H9 (cell line): ENCODE results near the gene ADCY5. TPM values are rescaled to one million over a fixed set of nuclear protein-coding genes. Genes with fewer than 3 reads are reported as not detected.
A peak's percentile ranks its signal among the peaks of the same experiment; 100 is the strongest.

Experiments
- DNase-seq: peaks from one replicate; pipeline ENCODE4 v3.0.0-alpha.2; 2017
- H2AFZ ChIP-seq: one replicate; pipeline ENCODE4 v1.6.1; 2013; ENCODE audit warnings: mild to moderate bottlenecking, low read length, control low read depth, moderate library complexity
- H2AK5ac ChIP-seq: 2 replicates; pipeline ENCODE4 v1.6.1; 2013; ENCODE audit warnings: low read length, control low read depth, mixed read lengths; ENCODE audit not compliant: insufficient read length
- H2BK120ac ChIP-seq: one replicate; pipeline ENCODE4 v1.6.1; 2013; ENCODE audit warnings: low read depth, mild to moderate bottlenecking, low read length, control low read depth, inconsistent platforms; ENCODE audit not compliant: poor library complexity, severe bottlenecking
- H2BK12ac ChIP-seq: 2 replicates; pipeline ENCODE4 v1.6.1; 2013; ENCODE audit warnings: low read length, control low read depth, mixed read lengths, low read depth; ENCODE audit not compliant: insufficient read length
- H2BK15ac ChIP-seq: 2 replicates; pipeline ENCODE4 v1.6.1; 2013; ENCODE audit warnings: low read depth, low read length, control low read depth
- H2BK20ac ChIP-seq: one replicate; pipeline ENCODE4 v1.6.1; 2013; ENCODE audit warnings: low read depth, mild to moderate bottlenecking, low read length, control low read depth, inconsistent platforms; ENCODE audit not compliant: poor library complexity, severe bottlenecking
- H2BK5ac ChIP-seq: 2 replicates; pipeline ENCODE4 v1.6.1; 2013; ENCODE audit warnings: low read length, control low read depth, mixed read lengths; ENCODE audit not compliant: insufficient read length
- H3K14ac ChIP-seq: 2 replicates; pipeline ENCODE4 v1.6.1; 2013; ENCODE audit warnings: low read length, control low read depth; ENCODE audit not compliant: insufficient read depth
- H3K18ac ChIP-seq: 2 replicates; pipeline ENCODE4 v1.6.1; 2013; ENCODE audit warnings: low read depth, mild to moderate bottlenecking, mixed read lengths, low read length, control low read depth; ENCODE audit not compliant: insufficient read length
- H3K23ac ChIP-seq: 2 replicates; pipeline ENCODE4 v1.6.1; 2013; ENCODE audit warnings: low read length, control low read depth, mixed read lengths, low read depth; ENCODE audit not compliant: insufficient read length
- H3K23me2 ChIP-seq: 2 replicates; pipeline ENCODE4 v1.6.1; 2013; ENCODE audit warnings: low read depth, mild to moderate bottlenecking, mixed read lengths, low read length, control low read depth; ENCODE audit not compliant: insufficient read length, poor library complexity, severe bottlenecking
- H3K27ac ChIP-seq: 2 replicates; pipeline ENCODE4 v1.5.1; 2013; ENCODE audit warnings: low read length, control low read depth, mixed read lengths, low read depth; ENCODE audit not compliant: insufficient read length
- H3K27me3 ChIP-seq: 2 replicates; pipeline ENCODE4 v1.6.1; 2013; ENCODE audit warnings: low read length, control low read depth, inconsistent platforms; ENCODE audit not compliant: insufficient read depth
- H3K4ac ChIP-seq: 2 replicates; pipeline ENCODE4 v1.6.1; 2013; ENCODE audit warnings: low read depth, mild to moderate bottlenecking, control low read depth, inconsistent platforms, low read length, moderate library complexity
- H3K4me1 ChIP-seq: 2 replicates; pipeline ENCODE4 v1.6.1; 2013; ENCODE audit warnings: low read length, control low read depth, inconsistent platforms; ENCODE audit not compliant: insufficient read depth
- H3K4me2 ChIP-seq: 2 replicates; pipeline ENCODE4 v1.6.1; 2013; ENCODE audit warnings: low read length, control low read depth, mixed read lengths; ENCODE audit not compliant: insufficient read length, insufficient read depth
- H3K56ac ChIP-seq: 2 replicates; pipeline ENCODE4 v1.6.1; 2013; ENCODE audit warnings: low read depth, mild to moderate bottlenecking, mixed read lengths, low read length, control low read depth; ENCODE audit not compliant: insufficient read length
- H3K79me1 ChIP-seq: 2 replicates; pipeline ENCODE4 v1.6.1; 2013; ENCODE audit warnings: low read depth, mild to moderate bottlenecking, moderate library complexity, low read length, control low read depth, inconsistent platforms; ENCODE audit not compliant: insufficient read depth, poor library complexity, severe bottlenecking
- H3K79me2 ChIP-seq: 2 replicates; pipeline ENCODE4 v1.6.1; 2013; ENCODE audit warnings: low read length, control low read depth, inconsistent platforms; ENCODE audit not compliant: insufficient read depth
- H3K9ac ChIP-seq: 2 replicates; pipeline ENCODE4 v1.6.1; 2013; ENCODE audit warnings: low read length, control low read depth, mixed read lengths; ENCODE audit not compliant: insufficient read length; ENCODE audit errors: extremely low read depth
- H3K9me3 ChIP-seq: one replicate; pipeline ENCODE4 v1.6.1; 2013; ENCODE audit warnings: low read depth, low read length, inconsistent platforms; ENCODE audit not compliant: control insufficient read depth
- H3T11ph ChIP-seq: one replicate; pipeline ENCODE4 v1.6.1; 2013; ENCODE audit warnings: mild to moderate bottlenecking, low read length, control low read depth, inconsistent platforms
- H4K20me1 ChIP-seq: one replicate; pipeline ENCODE4 v1.6.1; 2013; ENCODE audit not compliant: control insufficient read depth, insufficient read length, insufficient read depth
- H4K5ac ChIP-seq: 2 replicates; pipeline ENCODE4 v1.6.1; 2013; ENCODE audit warnings: low read depth, mild to moderate bottlenecking, mixed read lengths, low read length, control low read depth; ENCODE audit not compliant: insufficient read length
- H4K8ac ChIP-seq: replicated peaks from 2 replicates; pipeline ENCODE4 v1.6.1; 2013; ENCODE audit warnings: low read length, control low read depth, mixed read lengths, low read depth; ENCODE audit not compliant: insufficient read length
- H4K91ac ChIP-seq: 2 replicates; pipeline ENCODE4 v1.6.1; 2013; ENCODE audit warnings: low read depth, mild to moderate bottlenecking, moderate library complexity, mixed read lengths, low read length, control low read depth; ENCODE audit not compliant: insufficient read length
- H3K27ac Mint-ChIP-seq, 3 experiments: 2 replicates in 2 of 3; 3 replicates in 1 of 3; pipeline ENCODE4 v1.8.0; 2020 to 2021; ENCODE audit warnings: mixed read lengths in 3 of 3, mild to moderate bottlenecking in 1 of 3, moderate library complexity in 1 of 3
- H3K27me3 Mint-ChIP-seq: 2 replicates; pipeline ENCODE4 v1.8.0; 2021; ENCODE audit warnings: low read depth, mild to moderate bottlenecking, moderate library complexity, mixed read lengths
- H3K36me3 Mint-ChIP-seq, 3 experiments: 2 replicates in 2 of 3; 3 replicates in 1 of 3; pipeline ENCODE4 v1.8.0; 2020 to 2021; ENCODE audit warnings: low read depth in 3 of 3, mixed read lengths in 3 of 3; ENCODE audit not compliant: insufficient read depth in 1 of 3
- H3K4me1 Mint-ChIP-seq, 2 experiments: 2 replicates each; pipeline ENCODE4 v1.8.0; 2020; ENCODE audit warnings: mixed read lengths in 2 of 2
- H3K4me3 Mint-ChIP-seq, 2 experiments: 2 replicates in 1 of 2; 3 replicates in 1 of 2; pipeline ENCODE4 v1.8.0; 2020 to 2021; ENCODE audit warnings: mild to moderate bottlenecking in 2 of 2, mixed read lengths in 2 of 2, moderate library complexity in 1 of 2
- H3K9me3 Mint-ChIP-seq, 2 experiments: 2 replicates in 1 of 2; 3 replicates in 1 of 2; pipeline ENCODE4 v1.8.0; 2020; ENCODE audit warnings: mild to moderate bottlenecking in 2 of 2, mixed read lengths in 2 of 2, moderate library complexity in 1 of 2
- CTCF ChIP-seq: fragments of 200-600 bp; sonication (generic); conservative IDR thresholded peaks from 3 replicates; pipeline ENCODE4 v1.8.0; 2021; ENCODE audit warnings: antibody characterized with exemption, mild to moderate bottlenecking
- WGBS: extraction: QIAGEN DNeasy Blood & Tissue Kit; methylation state at CpG from one replicate; pipeline ENCODE4 v1.1.7; 2013; ENCODE audit warnings: missing lambda C conversion rate, low lambda C conversion rate, mixed read lengths; ENCODE audit not compliant: insufficient read length; ENCODE audit errors: extremely low coverage; 5-methylcytosine and 5-hydroxymethylcytosine counted together
- total RNA-seq: library from RNA; stranded (reverse); gene quantifications from 2 replicates; pipeline ENCODE4 v1.2.1, GENCODE V29; 2021

Gene ADCY5
- total RNA-seq, 1 experiment from 2014 or later: 5.0 TPM

DNA sequence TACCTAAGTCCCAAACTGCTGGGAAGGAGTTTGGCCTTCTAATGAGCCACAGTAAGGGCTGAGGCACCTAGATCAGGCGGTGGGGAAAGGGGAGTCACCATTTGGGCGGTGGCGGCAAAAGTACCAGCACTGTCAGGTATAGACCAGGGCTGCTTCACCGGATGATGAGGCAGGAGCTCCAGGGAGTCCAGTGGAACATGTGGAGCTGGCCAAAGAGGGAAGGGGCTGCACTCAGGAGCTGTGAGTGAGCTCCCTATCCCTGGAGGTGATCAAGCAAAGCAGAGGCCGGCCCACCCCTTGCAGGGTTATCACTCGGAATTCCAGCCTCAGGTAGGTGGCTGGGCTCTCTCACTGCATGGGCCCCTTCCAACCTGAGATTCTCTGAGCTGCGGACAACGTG is 138.7 kb downstream of the ADCY5 start:
- no peak for TF ChIP-seq CTCF
- Histone ChIP-seq H3K23me2 (peaks cover 8% of the 10 kb centered on the region), H2AK5ac (no peak overlapping the region), H2BK5ac (no peak overlapping the region), H3K14ac (no peak overlapping the region), H3K18ac (no peak overlapping the region), H3K23ac (no peak overlapping the region), H3K56ac (no peak overlapping the region), H2BK12ac (no peak overlapping the region), H4K5ac (no peak overlapping the region), H4K91ac (no peak overlapping the region), H3K4ac (no peak overlapping the region), H3K9ac (no peak overlapping the region), H3K27ac (no peak overlapping the region), H3K9me3 (no peaks in the 10 kb centered on the region), H2BK15ac (no peak overlapping the region), H3K27me3 (no peaks in the 10 kb centered on the region), H3K79me2 (peaks cover 2% of the 10 kb centered on the region; the same call in 1 of the 2 replicates), H3K4me1 (peaks cover 22% of the 10 kb centered on the region; the same call in 1 of the 2 replicates), H4K20me1 (no peaks in the 10 kb centered on the region), H3K79me1 (no peaks in the 10 kb centered on the region), H4K8ac (no peak overlapping the region), H3K4me2 (no peak overlapping the region), H2BK20ac (no peak overlapping the region), H3T11ph (no peak overlapping the region), H2BK120ac (no peak overlapping the region), H2AFZ (no peak overlapping the region)
- peak overlapping the region in 1 of 3 experiments; percentile 57; a peak in 1 of 7 replicates for H3K27ac Mint-ChIP-seq
- H3K4me3 Mint-ChIP-seq: no peak overlapping the region
- H3K27me3 Mint-ChIP-seq: no peaks in the 10 kb centered on the region
- peaks cover 0 to 5% (median 3%) of the 10 kb centered on the region in 3 experiments; a peak in 3 of 7 replicates for H3K36me3 Mint-ChIP-seq
- no peaks in the 10 kb centered on the region for H3K9me3 Mint-ChIP-seq
- peaks cover 48 to 57% of the 10 kb centered on the region in 2 experiments for H3K4me1 Mint-ChIP-seq
- DNase-seq: no peak
- WGBS: no CpG with 5 or more reads among the region's 8 CpGs
